K562 treated with DMSO at 1 percent for 24 hours (cell line): ENCODE data around the gene LIF. TPM values are rescaled to one million over a fixed set of nuclear protein-coding genes. Genes with fewer than 3 reads are reported as not detected.

Source experiments
- total RNA-seq: library from RNA; unstranded; fragments of 300-600 nt; gene quantifications from 2 replicates; pipeline ENCODE4 v1.2.3, GENCODE V29; 2022; ENCODE audit warnings: low read depth; ENCODE audit not compliant: insufficient read depth

The LIF gene
- not detected in 2 replicates for total RNA-seq

GRCh38 chr22:30245985-30246813, at the start of gene LIF:
Gene LIF, minus strand, starts transcription at chr22:30246759. Its CDS starts 64 bp downstream, at chr22:30246695.

GRCh38 chr22:30289141-30289979, 42.8 kb upstream of the LIF start, which contains the start of gene CASTOR1:
Gene CASTOR1, minus strand, starts transcription at chr22:30289505. Its CDS starts 8 bp downstream, at chr22:30289497.

GRCh38 chr22:30266445-30267381, 20.2 kb upstream of the LIF start, which contains the start of gene OSM:
Gene OSM, minus strand, starts transcription at chr22:30266851. Its CDS starts 52 bp downstream, at chr22:30266799.

Other genes with a start within 250 kb of the LIF start
- not detected in 2 replicates for gene HORMAD2, start 166.3 kb downstream of the LIF start, total RNA-seq
- gene OSM, start 20.1 kb upstream of the LIF start, total RNA-seq, result not detected in 2 replicates
- 0.97 and 1.6 TPM in 2 replicates for gene CASTOR1, start 42.7 kb upstream of the LIF start, total RNA-seq
- gene TBC1D10A, start 80.2 kb upstream of the LIF start, total RNA-seq, result 23.3 and 23.6 TPM in 2 replicates
- 62.4 and 62.8 TPM in 2 replicates for gene SF3A1, start 110.1 kb upstream of the LIF start, total RNA-seq
- gene CCDC157, start 110.2 kb upstream of the LIF start, total RNA-seq, result 2.1 and 2.4 TPM in 2 replicates
- 6.0 and 7.2 TPM in 2 replicates for gene RNF215, start 140.7 kb upstream of the LIF start, total RNA-seq
- gene SEC14L2, start 150.3 kb upstream of the LIF start, total RNA-seq, result 0.13 and 0.34 TPM in 2 replicates
- gene MTFP1, start 179.0 kb upstream of the LIF start, total RNA-seq, result 40.7 and 46.3 TPM in 2 replicates
- gene SEC14L3, start 225.3 kb upstream of the LIF start, total RNA-seq, result not detected in 2 replicates